GM18499 (cell line): ENCODE results near the gene TTF1.

Experiments
- ATAC-seq: cut with Tn5 transposase; IDR thresholded peaks from one replicate; pipeline ENCODE4 v1.9.1; 2021; ENCODE audit warnings: moderate number of reproducible peaks; ENCODE audit not compliant: insufficient read depth, unreplicated experiment

TTF1 gene, protein sequence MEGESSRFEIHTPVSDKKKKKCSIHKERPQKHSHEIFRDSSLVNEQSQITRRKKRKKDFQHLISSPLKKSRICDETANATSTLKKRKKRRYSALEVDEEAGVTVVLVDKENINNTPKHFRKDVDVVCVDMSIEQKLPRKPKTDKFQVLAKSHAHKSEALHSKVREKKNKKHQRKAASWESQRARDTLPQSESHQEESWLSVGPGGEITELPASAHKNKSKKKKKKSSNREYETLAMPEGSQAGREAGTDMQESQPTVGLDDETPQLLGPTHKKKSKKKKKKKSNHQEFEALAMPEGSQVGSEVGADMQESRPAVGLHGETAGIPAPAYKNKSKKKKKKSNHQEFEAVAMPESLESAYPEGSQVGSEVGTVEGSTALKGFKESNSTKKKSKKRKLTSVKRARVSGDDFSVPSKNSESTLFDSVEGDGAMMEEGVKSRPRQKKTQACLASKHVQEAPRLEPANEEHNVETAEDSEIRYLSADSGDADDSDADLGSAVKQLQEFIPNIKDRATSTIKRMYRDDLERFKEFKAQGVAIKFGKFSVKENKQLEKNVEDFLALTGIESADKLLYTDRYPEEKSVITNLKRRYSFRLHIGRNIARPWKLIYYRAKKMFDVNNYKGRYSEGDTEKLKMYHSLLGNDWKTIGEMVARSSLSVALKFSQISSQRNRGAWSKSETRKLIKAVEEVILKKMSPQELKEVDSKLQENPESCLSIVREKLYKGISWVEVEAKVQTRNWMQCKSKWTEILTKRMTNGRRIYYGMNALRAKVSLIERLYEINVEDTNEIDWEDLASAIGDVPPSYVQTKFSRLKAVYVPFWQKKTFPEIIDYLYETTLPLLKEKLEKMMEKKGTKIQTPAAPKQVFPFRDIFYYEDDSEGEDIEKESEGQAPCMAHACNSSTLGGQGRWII

GRCh38 chr9:132406554-132407122, at the start of gene TTF1:
TSS of gene TTF1 (minus strand) at chr9:132406840. CDS start at chr9:132402821, 4,019 bp downstream.
- ATAC-seq, result no peak

DNA sequence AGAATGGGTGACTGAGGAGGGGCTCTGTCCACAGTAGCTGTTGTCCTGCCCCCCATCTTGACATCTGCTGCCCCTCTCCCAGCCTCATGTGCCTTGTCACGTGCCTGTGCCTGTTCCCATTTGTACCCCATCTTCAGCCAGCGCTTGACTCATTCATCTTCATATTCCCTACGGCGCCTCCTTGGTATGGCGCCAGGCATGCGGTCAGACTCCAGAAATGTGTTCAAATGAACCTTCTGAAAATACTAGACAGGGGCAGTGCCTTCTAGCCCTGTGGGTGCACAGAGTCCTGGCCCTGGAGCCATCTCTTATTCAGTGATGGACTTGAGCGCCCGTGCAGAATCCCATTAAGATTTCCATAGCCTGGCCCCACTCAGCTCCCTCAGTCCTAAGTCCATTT, 49.6 kb upstream of the TTF1 start:
- ATAC-seq, result no peak

- no peak for ATAC-seq
Observed at GRCh38 chr9:132451276-132451675, 44.6 kb upstream of the TTF1 start.

GRCh38 chr9:132447902-132448301, 41.3 kb upstream of the TTF1 start:
- no peak for ATAC-seq

GRCh38 chr9:132447346-132447745, 40.7 kb upstream of the TTF1 start:
- ATAC-seq, result no peak

- no peak for ATAC-seq
Observed at GRCh38 chr9:132446887-132447286, 40.2 kb upstream of the TTF1 start.

- no peak for ATAC-seq
Observed at GRCh38 chr9:132443951-132444607, 37.4 kb upstream of the TTF1 start.

DNA sequence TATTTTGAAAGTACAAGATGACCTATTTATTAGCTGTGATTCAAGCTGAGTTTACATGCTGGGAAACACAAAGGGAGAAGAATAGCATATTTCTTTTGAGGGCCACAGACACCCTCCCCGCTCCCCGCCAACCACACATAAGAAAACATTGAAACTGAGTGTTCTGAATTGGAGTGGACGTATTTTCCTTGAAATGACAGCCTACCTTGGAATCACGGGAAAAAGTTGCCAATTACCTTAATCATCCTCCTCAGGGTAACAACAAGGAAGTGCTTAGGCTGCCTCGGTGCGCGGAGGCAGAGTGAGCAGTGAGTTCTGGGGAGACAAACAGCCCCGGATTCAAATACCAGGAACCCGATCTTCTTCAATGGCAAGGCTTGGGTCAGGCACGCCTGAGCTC, 34.8 kb upstream of the TTF1 start:
- no peak for ATAC-seq

DNA sequence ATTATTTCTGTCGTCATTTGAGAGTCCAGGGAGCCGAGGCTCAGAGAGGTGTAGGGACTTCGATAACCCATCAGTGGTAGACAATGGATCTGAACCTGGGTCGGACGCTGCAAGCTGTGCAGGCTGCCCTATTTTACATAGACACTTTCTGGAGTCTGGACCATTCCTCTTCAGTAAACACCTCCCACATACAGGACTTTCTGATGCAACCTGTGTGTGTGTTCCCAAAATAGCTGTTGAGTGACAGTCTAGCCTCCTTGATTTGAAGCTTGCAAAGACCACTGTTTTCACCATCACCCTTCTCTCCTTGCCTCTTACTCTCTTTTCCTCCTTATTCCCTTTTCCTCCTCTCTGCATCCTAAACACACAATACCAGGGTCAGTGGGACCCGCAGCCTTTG, 34.1 kb upstream of the TTF1 start:
- no peak for ATAC-seq

DNA sequence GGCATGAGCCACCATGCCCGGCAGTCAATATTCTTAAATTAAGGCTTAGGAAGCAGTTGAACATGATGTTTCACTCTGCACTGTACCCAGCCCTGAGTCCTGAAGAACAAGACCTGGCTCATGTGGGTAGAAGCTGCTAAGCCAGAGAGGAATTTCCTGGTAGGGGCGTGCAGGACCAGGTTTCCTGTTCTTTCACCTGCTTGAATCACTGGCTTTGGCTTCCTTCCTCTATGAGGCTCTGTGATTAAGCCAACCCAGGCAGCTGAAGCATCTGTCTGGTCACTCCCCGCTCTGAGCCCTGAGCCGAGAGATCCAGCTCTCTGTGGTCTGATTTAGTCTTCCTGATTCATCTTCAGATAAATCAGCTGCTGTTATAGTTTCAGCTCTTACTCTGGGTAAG, 32.5 kb upstream of the TTF1 start:
- no peak for ATAC-seq

DNA sequence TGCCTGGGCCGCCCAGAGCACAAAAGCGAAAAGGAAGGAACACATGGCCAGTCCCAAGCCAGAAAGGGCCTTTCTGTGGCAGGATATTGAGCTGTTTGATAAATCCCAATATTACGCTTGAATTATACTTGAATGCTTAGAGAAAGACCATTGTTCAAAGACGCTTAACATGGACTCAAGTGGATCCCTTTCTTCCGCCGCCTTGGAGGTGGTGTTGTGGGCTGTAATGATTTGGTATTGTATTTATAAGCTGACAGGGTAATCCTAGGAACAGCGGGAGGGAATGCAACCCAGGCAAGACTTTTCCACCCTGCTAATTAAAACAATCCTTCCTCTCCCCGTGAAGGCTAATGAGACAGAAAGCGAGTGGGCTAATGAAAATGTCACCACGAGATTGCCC, 28.2 kb upstream of the TTF1 start:
- no peak for ATAC-seq

GRCh38 chr9:132430998-132431397, 24.4 kb upstream of the TTF1 start:
- ATAC-seq, result no peak

DNA sequence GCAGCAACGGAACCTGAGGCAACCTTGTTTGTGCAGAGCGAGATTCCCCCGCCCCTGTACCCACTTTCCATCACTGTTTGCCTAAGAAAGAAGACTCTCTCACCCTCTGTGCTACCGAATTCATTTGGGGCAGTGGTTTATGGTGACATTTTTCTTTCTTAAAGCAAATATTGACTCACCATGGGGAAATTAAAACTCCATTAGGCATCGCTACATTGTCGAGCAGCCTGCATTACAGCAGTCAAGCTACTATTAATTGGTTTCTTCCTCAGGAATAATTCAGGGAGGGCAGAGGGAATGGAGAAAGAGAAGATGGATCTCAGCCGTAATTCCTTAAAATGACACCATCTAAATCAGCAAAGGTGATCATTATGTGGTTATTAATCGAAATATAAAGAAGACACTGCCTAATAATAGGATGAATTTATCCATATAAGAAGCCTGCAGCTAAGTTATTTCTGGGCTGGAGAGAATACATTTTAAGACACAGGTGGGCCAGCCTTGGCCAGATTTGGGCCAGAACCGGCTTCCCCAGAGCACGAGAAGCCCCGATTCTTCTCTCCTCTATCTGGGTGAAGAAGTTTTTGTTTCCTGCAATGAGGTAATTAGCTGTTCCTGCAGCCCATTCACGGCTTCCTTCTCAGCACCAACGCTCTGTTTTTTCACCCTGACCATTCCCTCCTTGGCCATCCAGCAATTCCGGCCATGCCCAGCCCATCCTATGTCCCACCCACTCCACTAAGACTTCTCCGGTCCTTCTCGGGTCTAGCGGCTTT, 20.2 kb upstream of the TTF1 start:
- no peak for ATAC-seq

- no peak for ATAC-seq
Observed at GRCh38 chr9:132425675-132426062, 19.0 kb upstream of the TTF1 start.

DNA sequence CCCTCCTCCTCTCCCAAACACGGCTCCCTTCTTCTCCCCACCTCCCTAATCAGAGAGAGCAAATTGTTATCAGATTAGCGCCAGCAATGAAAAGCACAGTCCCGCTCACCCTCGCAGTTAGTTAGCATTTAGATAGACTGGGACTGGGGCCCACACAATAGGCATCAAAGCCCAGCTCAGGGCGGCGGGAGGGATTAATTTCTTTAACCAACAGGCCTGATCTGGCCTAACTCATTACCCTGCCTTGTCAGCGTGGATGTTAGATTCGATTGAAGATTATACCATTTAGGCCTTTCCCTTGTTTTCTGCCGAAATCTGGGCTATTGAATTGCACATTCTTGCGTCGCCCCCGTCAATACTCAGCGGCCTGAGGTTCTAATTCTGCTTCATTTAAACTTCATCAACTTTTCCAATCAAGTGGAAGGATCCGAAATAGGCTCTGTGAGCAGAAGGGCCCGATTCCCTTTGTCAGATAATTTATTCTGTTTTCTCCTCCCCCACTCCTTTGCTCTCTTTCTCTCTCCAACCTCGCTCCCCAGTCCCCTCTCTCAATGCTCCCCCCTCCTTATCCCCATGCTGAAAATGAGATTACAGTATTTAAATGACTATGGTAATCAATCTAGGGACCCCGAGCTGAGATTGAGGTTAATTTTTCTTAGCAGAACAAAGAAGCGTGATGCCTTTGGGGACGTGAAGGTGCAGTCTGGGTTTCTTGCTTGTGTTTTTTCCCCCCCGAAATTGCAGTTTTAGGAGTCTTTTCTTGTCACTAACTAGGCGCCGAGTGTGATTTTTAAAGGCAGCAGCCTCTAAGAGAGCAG, 18.4 kb upstream of the TTF1 start:
- ATAC-seq, result no peak

GRCh38 chr9:132423503-132423902, 16.9 kb upstream of the TTF1 start:
- ATAC-seq, result no peak

GRCh38 chr9:132422574-132422973, 15.9 kb upstream of the TTF1 start:
- no peak for ATAC-seq

DNA sequence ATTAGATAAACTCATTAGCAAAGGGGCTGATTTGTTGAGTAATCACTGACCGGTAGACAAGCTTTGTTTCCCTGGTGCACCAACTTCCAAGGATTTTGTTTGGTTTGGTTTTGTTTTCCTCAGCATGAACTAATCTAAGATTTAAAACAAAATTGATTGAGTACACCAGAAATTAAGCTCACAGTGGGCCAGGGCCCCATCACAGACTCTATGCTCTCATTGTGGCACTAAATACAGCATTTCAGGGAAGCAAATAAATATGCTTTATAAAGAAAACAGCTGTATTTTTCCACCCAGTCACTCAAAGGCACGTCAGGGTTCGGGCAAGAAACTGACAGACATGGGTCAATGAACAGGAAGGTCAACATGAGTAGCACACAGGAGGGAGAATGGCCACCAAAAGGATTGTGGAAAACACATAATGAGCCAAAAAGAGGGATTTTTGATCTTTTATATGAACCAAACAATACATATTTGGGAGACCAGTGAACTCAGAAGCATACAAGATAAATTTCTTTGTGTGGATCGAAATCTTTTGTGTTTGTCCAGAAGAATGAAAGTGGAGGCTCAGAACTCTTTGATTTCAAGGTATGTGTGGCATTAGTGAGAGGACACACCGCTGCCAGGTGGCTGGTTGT, 12.2 kb upstream of the TTF1 start:
- ATAC-seq, result no peak

DNA sequence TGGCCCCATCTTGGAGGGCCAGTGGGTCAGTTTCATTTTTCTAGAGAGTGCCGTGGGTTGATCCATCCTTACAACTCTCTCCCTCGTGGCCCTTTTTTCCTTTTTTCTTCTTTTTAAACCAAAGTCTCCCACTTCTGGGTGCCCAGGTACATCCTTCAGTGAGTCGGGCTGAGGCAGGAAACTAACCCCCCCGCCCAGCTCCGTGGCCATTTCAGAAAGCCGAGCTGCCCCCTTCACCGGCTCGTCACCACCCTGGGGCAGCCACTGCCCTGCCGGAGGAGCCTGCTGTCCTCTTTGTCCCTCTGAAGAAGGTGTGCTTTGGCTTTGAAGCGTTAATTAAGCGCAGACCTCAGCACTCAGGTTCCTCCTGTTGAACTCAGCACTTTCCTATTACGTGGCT, 8.5 kb upstream of the TTF1 start:
- ATAC-seq, result no peak
